ENCODE data around the gene AKIRIN2.
A peak's percentile ranks its signal among the peaks of the same experiment; 100 is the strongest.

The AKIRIN2 gene

DNA sequence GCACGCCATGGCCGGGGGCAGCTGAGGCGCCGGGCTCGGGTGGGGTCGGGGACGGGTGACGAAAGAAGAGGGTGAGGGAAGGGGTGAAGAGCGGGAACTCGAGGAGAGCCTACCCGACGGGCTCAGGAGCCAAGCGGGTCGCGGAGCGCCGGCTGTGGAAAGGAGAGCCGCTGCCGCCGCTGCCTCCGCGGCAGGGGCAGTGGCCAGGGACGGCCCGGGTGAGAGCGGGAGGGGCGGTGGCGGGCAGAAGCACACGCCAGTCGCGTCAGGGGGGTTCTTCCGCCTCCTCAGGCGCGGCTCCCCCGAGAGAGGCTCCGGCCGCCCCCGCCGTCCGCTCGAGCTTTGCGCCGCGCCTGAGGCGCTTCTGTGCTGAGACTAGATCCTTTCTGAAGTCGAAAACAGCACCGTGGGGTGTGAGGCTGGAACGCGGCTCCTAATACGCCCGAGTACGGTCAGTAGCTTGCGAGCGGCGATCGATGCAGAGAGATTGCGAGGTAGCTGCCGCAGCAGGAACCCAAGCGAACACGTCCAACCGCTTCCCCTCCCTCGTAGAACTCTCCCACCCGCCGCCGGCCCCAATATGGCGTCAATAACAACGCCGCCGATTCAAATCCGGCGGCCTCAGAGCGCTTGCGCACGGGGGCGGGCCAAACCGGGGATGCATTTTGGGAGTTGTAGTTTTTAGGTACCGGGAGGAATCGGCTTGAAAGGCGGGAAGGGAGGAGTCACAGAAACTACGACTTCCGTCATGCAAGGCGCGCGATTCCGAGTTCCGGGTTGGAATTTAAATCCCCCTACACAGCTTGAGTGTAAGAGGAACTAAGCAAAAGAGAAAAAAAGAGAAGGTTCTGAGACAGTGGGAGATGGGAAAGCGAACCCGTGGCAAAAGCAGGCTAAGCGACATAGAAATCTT lies at the start of gene AKIRIN2:
TSS of gene AKIRIN2 (minus strand) at position 558 of the 913 bp plus-strand sequence. CDS start at position 9, 549 bp downstream.
- peak; percentile 97 for DNase-seq

DNA sequence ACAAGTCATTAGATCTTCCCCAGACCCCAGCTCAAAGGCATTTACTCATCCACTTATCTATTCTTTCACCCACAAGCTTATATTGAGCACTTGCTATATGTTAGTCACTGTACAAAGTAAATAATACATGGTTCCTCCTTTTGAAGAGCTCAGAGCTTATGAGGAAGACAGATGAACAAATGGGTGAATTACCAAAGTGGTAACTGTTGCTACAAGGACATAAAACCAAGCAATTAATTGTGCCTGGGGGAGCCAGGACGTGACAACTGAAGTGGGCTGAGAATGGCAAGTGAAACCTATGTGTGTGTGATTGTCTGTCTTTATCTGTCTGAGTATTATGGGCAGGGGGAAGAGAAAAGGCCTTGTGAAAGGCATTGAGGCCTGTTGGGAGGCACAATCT lies 45.6 kb upstream of the AKIRIN2 start:
- DNase-seq, result no peak

DNA sequence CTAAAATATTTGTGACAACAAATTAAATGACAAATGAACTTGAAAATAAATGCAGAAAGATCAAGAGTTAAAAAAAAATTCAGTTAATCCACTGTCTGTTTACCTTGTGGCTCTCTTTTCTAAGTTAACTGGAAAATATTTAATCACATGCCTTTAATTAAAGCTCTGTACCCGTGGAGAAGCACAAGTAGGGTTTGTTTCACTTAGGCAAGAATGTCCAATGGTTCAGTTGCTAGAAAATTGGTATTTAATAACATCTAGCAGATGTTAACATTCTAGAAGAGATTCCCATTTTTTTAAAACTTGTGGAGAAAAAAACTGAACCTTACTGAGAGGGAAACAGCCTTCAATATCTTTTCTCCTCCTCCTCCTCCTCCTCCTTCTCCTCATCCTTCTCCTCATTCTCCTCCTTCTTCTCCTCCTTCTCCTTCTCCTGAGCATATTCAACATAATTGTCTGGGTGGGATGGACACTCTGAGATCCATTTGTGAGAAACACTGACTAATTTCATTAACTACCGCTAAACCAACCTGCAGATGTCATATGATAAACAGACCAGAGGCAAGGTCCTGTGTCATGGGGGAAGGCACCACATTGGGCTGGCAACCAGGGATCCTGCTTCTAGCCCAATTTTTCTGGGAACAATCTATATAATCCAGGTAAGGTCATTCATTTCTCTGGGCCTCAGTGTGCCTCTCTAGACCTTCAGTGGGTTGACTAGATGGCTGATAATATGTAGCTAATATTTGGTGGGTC lies 44.1 kb upstream of the AKIRIN2 start:
- no peak for DNase-seq

DNA sequence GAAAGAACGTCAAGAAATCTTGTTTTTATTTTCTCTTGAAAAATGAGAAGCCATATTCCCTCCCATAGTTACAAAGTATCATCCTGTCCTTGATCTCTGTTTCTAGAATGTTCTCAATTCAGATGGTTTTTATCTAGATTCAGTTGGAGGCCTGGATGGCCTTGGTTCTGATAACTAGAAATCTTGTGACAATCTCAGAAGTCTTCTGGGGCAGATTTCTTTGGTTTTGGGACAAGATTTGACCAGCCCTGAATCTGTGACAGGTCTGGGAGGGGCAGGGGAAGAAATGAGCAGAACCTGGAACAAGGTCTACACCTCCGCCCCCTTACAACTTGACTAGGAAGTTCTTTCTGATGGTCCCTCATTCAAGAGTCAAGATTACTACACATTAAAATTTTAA lies 41.4 kb upstream of the AKIRIN2 start:
- no peak for DNase-seq

DNA sequence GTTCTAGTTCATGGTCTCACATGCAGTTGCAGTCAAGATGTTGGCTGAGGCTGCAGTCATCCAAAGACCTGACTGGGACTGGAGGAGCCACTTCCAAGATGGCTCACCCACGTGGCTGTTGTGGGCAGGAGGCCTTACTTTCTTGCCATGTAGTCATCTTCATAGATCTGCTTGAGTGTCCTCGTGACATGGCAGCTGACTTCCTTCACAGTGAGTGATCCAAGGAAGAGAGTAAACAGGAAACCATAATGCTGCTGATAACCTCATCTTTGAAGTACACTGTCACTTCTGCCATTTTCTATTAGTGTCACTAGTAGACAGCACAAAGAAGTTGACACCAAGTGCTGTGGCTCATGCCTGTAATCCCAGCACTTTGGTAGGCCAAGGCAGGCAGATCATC lies 40.1 kb upstream of the AKIRIN2 start:
- DNase-seq, result no peak

DNA sequence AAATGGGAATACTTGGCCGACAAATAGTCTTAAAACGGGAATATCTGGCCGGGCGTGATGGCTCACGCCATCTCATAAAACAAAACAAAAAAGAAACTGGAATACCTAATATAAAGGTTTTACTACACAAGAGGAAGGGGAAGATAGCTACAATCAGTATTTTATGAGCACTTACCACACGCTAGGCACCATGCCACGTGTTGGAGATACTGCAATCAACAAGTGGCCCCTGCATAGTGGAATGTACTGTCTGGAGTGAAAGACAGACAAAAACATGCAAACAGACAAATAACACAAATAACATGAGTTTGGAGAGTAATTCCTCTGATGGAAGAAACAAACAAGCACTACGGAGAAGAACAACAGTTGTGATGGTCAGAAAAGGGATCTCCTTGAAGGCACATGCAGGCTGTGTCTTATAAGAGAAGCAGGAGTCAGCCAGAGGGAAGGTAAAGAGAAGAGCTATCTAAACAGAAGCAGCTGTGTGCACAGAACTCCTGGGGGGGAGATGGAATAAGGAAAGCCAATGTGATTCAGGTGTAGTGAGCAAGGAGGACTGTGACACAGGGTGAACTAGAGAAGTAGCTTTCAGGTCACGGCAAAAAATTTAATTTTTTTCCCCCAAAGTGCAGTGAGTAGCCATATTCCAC lies 39.1 kb upstream of the AKIRIN2 start:
- no peak for DNase-seq

DNA sequence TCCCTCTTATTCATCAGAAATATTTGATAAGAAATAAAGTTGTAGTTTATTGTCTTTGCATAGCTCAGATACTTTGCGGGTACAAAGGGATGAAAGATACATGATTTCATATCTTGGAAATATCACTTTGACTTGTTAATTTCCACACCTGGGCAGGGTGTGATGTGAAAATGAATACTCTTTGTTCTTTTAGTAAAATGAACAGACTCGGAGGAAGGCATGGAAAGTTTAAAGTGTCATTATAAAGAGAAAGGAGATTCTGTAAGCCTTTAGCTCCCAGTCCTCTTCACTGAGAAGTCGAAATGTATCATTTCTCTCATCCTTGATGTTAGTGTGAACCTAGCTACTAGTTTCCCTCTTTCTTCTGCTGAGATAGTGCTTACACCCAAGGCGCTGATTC lies 36.7 kb upstream of the AKIRIN2 start:
- DNase-seq, result no peak

DNA sequence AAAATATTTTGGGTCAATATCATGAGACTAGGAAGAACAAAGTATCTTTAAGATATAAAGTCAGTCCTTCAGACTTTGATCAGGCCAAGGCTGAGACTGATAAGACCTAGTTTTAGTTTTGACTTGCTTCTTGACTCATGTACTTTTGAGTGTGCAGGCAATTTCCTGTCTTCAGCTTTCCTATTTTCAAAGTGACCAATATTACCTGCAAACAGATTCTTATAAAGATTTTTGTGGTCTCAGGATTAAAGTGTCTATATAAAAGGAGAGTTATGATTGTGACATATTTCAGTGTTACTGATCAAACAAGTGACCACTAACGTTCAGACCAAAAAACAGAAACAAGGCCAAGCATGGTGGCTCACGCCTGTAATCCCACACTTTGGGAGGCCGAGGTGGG lies 36.0 kb upstream of the AKIRIN2 start:
- no peak for DNase-seq

DNA sequence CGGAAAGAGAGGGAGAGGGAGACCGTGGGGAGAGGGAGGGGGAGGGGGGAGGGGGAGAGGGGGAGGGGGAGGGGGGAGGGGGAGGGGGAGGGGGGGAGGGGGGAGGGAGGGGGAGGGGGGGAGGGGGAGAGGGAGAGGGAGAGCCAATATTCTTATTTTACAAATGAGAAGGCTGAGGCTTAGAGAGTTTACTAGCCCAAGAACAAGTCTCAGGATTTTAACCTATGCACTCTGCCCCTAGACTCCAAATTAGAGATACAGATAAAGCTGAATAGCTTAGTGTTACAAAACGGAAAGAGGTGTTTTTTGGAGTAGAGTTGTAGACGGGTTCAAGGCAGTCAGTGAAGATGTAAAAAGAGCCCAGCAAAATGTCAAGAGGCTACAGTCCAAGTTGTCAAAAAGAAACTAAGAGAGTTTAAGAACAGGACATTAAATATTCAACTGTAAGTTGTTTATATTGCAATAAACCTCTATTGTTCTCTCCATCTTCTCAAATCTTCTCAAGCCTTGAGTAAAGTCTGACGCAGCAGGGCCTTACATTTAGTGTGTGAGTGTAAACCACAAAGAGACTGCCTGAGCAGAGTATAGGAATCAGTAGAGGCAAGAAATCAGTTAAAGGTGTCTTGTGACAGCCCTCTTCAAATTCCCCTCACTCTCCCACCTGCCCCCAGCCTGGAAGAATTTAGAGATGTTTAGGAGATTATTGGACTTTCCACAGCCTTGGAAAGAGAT lies 34.9 kb upstream of the AKIRIN2 start:
- no peak for DNase-seq

DNA sequence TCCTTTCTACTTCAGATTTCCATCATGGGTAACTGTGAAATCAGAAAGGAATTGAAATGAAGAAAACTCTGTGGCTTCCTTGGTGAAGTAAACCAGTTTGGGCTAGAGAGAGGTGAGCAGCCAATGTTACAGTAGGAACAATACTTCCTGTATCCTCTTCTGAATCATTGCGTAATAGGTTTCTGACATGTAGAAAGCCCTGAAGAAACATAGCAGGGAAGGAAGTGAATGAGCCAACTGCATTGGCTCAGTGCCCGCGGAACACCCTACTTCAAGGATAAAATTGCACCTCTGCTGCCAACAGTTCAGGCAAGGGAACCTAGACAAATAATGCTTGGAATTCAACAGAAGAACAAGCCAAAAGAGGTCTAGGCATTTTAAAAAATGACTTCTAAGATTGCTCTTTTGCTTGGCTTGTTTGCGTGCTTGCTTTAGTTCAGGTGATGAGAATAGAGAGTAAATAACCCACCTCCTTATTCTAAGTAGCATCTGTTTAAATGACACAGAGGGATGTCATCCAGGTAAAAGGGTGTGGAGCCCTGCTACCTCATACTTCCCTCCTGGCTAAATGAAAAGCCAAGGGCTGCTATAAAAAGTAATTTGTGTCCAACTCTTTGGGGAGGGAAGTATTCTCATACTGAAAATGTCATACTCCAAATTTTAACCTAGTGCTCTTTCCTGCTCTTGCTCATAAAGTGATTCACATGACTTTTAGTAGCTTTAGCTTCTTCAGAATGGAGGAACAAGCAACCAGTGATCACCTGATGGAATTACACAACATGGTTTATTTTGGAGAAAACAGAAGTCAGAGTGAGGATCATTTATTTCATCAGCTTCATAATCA lies 30.0 kb upstream of the AKIRIN2 start:
- DNase-seq, result peak; percentile 75

DNA sequence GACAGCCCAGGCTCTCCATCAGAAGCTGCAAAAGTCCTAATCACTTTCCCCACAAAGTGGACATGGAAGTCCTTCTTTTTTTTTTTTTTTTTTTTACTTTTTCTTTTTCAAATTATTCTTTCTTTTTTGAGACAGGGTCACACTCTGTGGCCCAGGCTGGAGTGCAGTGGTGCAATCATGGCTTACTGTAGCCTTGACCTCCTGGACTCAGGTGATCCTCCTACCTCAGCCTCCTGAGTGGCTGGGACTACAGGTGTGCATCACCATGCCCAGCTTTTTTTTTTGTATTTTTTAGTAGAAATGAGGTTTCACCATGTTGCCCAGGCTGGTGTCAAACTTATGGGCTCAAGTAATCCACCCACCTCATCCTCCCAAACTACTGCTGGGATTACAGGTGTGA lies 29.0 kb upstream of the AKIRIN2 start:
- no peak for DNase-seq

DNA sequence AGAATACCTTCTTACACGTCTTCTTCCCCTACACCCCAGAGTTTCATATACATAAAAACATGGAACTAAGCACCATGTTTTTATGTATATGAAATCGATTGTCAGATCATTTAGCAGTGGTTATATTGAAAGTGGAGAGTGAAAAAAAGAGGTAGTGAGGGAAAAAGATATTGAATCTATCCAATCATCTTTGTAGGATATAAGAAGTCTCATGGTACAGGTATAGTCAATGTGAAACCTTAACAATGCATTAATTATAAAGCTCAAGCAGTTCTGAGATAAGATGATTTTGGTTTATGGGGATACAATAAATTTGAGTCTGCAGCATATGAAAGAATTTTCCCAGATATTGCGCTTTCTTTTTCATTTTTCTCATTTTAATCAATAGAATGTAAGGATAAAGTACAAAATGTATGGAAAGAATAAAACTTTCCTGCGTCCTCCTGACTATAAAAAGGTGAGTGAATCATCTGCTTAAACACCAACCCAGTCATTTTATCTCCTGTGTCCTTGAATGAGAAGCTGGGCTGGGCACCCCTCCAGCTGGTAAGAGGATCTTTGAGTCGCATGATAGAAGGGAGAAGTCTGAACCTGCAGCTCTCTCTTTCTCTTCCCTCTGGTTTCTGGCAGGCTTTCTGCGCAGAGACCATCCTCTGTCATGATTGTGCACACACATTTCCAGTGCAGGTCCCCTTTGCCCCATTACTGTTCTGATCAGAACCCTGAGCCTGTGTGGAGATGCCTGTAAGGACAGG lies 28.1 kb upstream of the AKIRIN2 start:
- no peak for DNase-seq

DNA sequence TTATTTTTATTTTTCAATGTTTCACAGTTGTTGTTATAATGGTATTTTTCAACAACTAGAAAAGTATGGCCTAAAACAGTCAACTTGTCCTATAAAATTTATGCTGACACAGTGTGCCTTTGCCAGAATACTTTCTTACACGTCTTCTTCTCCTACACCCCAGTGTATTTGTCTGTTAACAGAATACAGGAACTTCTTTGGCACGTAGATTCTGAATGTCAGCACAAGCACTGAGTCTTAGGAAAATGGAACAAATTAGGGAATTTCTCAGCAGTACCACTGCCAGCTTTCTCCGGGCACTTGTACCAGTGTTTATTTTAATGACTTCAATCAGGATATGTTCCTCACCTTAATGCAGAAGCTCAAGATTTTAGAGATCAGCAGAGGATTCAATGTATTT lies 26.7 kb upstream of the AKIRIN2 start:
- DNase-seq, result no peak

DNA sequence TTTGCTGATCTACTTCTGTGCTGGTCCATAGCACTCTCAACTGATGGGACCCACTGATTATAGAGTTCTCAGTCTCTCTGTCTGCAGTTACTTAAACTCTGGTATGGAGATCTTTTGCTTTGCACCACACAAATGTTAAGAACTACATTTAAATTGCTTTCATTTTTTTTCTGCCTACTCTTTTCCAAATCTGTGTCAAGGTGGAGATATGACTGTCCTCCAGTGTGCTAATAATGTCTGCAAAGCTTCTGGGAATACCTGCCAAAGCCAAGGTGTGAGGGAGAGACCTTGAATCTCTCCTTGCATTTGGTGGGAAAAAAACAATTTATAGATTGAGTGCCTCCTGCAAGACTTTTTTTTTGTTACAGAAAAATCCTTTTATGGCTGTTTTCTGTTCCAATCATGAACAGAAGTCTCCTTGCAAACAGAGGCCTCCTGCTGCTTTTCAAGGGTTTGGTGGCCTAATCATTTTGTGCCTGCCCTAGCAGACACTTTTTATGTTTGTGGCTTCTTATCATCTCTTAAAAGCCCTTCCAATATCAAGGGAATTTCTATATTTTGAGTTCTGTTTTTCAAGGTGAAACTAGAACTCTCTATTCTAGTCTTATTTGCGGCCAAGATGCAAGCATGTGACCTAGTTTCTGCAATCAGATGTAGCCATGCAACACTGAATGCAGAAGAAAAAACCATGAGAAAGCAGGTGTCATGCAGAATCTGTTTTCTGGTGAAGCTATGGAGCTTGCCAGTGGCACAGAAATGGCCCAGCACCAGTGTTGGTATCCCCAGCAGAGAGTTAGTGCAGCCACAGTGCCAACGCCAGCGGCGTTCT lies 23.2 kb upstream of the AKIRIN2 start:
- no peak for DNase-seq

DNA sequence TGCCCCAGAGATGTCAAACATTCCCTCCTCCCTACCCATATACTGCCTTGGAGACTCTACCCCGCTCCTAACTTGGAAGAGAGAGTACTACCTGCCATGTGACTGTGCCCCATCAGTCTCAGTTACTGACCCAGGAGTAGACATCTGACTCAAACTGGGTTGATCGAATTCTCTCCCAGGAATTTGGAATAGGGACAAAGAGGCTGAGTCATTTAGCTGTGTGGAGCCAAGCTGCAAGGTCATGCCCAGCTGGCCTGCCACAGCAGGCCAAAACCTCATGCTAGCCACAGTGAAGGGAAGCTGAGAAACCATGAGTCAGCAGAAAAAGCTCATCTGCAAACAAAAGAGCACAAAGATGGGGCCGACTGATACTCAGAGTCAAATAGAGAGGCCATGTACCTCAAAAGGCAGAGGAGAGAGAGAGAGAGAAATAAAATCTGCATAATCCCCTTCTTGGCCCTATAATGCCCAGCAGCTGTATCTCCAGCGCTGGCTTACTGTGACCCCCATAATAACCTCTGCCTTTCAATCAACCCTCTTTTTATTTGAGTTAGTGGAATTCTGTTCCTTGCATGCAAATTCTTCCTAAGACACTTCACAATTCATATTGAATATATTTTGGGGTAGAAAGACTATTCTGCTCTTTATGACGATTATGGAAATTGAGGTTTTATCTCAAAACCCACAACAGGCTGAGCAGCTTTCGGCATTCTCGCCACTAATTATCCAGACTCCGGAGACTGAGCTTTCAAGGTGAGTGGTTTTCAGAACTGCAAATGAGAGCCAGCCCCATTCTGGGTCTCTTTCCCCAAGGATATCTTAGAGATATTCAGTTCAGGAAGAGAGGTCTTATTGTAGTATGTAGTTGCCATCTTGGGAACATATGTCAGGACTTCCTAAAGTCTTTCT lies 21.4 kb upstream of the AKIRIN2 start:
- no peak for DNase-seq

DNA sequence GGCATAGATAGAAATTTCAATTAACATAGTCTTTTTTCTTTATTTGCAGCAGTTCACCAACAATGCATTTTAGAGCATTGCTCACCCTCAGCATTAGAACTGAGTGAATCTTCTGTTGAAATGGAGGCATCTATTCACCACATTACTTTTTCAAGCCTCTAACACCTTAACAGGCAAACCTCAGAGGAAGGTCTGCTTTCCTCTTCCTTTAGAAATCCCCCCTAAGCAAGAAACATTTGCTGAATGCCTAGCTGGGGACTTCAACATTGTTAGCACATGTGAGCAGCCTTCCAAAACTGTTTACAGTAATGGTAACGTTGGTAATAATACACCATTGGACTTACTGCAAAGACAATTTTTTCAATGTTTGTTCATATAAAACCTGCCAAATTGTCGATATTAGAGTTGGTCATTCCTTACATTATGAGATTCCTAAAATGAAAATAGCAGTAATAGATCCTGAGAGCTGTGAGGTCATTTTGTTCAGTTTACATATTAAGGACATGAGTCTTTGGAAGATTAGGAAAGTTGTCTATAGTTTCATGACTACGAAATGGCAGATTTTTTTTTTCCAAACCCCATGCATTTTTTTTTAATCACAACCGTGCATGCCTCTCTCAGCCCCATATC lies 20.6 kb upstream of the AKIRIN2 start:
- no peak for DNase-seq

DNA sequence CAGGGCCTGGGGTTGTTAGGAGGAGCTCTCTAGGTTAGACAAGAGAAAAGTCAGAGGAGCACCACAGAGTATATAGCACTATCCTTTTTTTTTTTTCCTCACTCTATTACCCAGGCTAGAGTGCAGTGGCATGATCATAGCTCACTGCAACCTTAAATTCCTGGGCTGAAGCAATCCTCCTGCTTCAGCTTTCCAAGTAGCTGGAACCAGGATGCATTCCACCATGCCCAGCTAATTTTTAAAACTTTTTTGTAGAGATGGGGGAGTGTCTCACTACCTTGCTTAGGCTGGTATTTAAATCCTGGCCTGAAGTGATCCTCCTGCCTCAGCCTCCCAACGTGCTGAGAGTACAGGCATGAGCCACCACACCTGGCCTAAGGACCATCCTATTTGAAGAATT lies 19.3 kb upstream of the AKIRIN2 start:
- no peak for DNase-seq

DNA sequence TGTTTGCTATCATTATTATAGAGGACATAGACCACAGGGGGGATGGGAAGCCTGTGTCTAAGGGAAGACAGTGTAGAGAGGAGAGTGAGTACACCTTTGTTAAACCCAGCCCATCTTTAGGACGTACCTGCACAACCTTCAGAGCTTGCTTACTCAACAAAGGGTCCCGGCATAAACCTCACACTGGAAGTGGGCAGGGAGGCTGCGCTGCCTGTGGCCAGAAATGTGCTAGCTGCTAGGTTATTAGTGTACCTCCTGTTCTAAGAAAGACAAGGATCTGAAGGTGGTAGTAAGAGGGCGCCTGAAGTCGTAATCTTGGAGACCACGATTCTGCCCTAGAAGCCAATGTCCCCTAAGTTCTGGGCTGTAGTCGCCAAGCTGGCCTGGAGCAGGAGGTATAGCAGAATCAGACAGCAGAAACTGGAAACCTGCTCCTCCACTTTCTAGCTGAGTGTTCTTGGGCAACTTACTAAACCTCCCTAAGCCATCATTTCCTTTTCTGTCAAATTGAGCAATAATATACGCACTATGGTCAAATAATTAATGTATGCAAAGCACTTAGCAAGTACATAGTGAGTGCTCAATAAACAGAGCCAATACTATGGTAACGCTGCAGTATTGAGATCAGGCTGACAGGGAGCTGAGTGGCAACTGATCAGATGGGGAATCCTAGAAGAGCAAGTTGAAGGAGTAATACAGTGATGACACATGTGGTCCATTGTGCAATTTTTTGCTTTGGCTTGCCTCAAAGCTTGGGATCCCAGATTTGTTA lies 16.8 kb upstream of the AKIRIN2 start:
- DNase-seq, result no peak

All from NCI-H1436 (cell line).